ENCODE measurements around the gene SLC26A11.

Gene SLC26A11

GRCh38 chr17:80220054-80220735 lies at the start of gene SLC26A11, which contains the start of gene SGSH:
Gene SLC26A11 (plus strand): TSS chr17:80220427. CDS start chr17:80221561, 1,134 bp downstream.
Gene SGSH (minus strand): TSS chr17:80220333. CDS start chr17:80220313, 20 bp downstream.
- peak; percentile 66 for DNase-seq

GRCh38 chr17:80171681-80172080 lies 48.5 kb upstream of the SLC26A11 start:
- DNase-seq = no peak

GRCh38 chr17:80173126-80173525 lies 47.1 kb upstream of the SLC26A11 start:
- no peak for DNase-seq

GRCh38 chr17:80173916-80174315 lies 46.3 kb upstream of the SLC26A11 start:
- DNase-seq = no peak

- no peak for DNase-seq
Observed at GRCh38 chr17:80176757-80177156, 43.5 kb upstream of the SLC26A11 start.

GRCh38 chr17:80177986-80178595 lies 42.1 kb upstream of the SLC26A11 start:
- no peak for DNase-seq

GRCh38 chr17:80180192-80180591 lies 40.0 kb upstream of the SLC26A11 start:
- no peak for DNase-seq

- no peak for DNase-seq
Observed at GRCh38 chr17:80181431-80181830, 38.8 kb upstream of the SLC26A11 start.

GRCh38 chr17:80182118-80182844 lies 37.9 kb upstream of the SLC26A11 start:
- no peak for DNase-seq

GRCh38 chr17:80182845-80183223 lies 37.4 kb upstream of the SLC26A11 start:
- DNase-seq = no peak

- DNase-seq = no peak
Observed at GRCh38 chr17:80183581-80184422, 36.4 kb upstream of the SLC26A11 start.

- DNase-seq = no peak
Observed at GRCh38 chr17:80184423-80184714, 35.9 kb upstream of the SLC26A11 start.

- DNase-seq = no peak
Observed at GRCh38 chr17:80185968-80186367, 34.3 kb upstream of the SLC26A11 start.

GRCh38 chr17:80187090-80187489 lies 33.1 kb upstream of the SLC26A11 start:
- DNase-seq = no peak

- no peak for DNase-seq
Observed at GRCh38 chr17:80187515-80187941, 32.7 kb upstream of the SLC26A11 start.

GRCh38 chr17:80189611-80190010 lies 30.6 kb upstream of the SLC26A11 start:
- DNase-seq = no peak

GRCh38 chr17:80190716-80191115 lies 29.5 kb upstream of the SLC26A11 start:
- DNase-seq = no peak

- no peak for DNase-seq
Observed at GRCh38 chr17:80191192-80191591, 29.0 kb upstream of the SLC26A11 start.

GRCh38 chr17:80191865-80192661 lies 28.2 kb upstream of the SLC26A11 start:
- no peak for DNase-seq

GRCh38 chr17:80195141-80195540 lies 25.1 kb upstream of the SLC26A11 start:
- no peak for DNase-seq

- DNase-seq = peak; percentile 64
Observed at GRCh38 chr17:80195671-80196529, 24.3 kb upstream of the SLC26A11 start.
